T47D (cell line): Measurements from ENCODE around the gene LRSAM1.
"Not testable (repeated sequence)": the region's sequence is repeated elsewhere in the genome, so short reads cannot be mapped to it uniquely, and the experiment has no call there.

Source experiments
- DNase-seq, 2 experiments: peaks; one replicate each; pipeline versions ENCODE4 v3.0.0 to v3.0.0-alpha.2; 2011 to 2012; ENCODE audit warnings: low read depth in 1 of 2, low spot score in 1 of 2
- JUND ChIP-seq: IDR thresholded peaks from 2 replicates; pipeline ENCODE4 v1.6.1; 2012; ENCODE audit warnings: low read depth
- in situ Hi-C: cut with HindIII; loops from 2 replicates; pipeline ENCODE4 v1.10.0; 2016; ENCODE audit warnings: low sequenced_read_pairs, low pct_unique_long_range_greater_than_20kb

Gene LRSAM1

DNA sequence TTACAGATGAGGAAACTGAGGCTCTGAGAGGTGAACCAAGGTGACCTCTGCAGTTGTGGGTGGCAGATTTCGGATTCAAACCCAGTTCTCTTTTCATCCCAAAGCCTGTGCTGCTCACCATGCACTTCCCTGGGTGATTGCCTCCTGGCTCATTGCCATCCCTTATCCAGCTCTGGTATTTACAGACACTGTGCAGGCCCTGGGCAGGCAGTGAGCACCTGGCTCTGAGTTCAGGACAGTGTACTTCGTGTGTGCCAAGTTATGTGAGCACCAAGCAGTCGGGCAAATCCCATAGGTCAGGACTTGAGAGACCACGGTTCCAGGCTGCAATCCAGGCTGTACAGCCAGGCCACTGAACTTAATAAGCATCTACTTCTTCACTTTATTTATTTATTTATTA is 1.4 kb downstream of the LRSAM1 start:
- TF ChIP-seq JUND, result no peak
- peak in 1 of 2 experiments; percentile 81 for DNase-seq
- in situ Hi-C loops, result no loop called here

DNA sequence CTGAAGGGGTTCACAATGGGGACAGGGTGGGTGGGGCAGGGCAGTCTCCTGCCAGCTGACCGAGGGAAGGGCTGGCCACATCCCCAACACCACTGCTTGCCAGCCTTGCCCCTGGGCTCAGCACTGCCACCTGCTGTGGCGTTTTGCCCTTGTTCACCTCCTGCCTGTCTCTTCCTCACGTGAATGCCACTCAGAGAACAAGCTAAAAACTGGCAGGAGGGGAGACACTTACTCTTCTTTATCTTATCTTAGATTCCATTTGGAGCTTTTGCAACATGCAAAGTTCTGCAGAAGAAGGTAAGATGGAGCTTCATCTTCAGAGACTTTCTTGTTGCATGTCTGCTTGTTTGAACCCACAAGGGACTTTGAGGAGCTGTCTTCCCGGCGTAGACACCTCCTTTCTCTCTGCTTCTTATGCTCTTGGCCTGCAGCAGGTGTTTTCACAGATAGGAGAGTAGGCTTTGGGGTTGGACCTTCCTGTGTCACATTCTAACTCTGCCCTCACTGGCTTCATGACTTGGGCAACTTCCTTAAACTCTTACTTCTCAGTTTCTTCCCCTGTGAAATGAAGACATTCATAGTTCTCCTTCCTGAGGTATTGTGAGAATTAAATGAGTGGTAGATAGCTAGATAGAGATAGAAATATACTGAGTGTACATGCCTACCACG is 4.1 kb downstream of the LRSAM1 start:
- in situ Hi-C loops, result no loop called here
- peak; percentile 60 to 66 for DNase-seq
- no peak for TF ChIP-seq JUND

DNA sequence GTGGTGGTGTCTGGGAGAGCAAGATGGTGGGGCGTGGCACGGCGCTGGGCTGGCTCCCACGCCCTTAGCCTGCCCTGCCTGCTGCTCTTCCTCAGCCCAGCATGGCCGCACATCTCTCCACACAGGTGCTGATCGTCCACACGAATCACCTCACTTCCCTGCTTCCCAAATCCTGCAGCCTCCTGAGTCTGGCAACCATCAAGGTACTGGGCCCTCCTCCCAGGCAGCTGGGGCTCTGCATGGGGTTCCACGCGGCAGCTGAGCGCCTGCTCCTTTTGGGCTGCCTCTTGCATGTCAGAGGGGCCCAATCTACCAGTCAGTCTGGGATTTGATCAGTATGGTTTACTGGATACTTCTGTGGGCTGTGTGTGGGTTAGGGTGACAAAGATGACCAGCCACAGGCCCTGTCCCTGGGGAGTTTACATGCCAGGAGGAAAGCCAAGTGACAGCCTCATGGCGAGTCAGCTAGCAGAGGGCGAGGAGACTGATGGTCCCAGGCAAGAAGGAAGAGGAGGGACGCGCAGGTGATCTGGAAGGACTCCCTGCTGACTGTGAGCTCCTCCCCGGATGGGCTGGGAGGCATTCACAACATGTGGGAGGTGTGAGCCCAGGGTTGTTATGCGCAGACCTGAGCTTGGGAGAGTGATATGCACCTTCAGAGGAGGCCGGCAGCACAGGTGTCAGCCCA is 6.0 kb downstream of the LRSAM1 start:
- no peak for DNase-seq
- TF ChIP-seq JUND, result no peak
- in situ Hi-C loops, result no loop called here

DNA sequence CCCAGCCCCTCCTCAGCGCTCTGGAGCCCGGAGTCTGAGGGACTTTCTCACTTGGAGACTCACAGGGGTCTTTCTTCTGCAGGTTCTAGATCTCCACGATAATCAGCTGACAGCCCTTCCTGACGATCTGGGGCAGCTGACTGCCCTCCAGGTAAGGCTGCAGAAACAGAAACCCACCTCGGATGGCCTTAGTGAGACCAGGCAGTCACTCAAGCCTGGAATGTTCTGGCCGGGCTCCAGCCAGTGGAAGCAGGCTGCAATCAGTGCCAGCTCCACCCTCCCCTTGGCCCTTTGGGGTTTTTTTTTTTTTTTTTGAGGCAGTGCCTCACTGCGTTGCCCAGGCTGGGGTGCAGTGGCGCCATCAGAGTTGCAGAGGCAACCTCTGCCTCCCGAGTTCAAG is 7.6 kb downstream of the LRSAM1 start:
- in situ Hi-C loops, result no loop called here
- no peak for DNase-seq
- no peak for TF ChIP-seq JUND

DNA sequence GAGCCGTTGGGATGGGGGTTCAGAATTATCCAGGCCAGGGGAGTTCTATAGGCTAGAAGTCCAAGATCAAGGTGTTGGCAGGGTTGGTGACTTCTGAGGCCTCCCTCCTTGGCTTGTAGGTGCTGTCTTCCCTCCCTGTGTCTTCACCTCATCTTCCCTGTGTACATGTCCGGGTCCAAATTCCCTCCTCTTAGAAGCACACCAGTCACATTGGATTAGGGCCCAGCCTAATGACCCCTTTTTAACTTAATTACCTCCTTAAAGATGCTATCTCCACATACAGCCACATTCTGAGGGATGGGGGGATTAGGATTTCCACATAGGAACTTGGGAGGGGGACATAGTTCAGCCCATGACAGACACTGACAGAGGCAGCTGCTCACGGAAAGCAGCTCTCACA is 12.1 kb downstream of the LRSAM1 start:
- no peak for DNase-seq
- TF ChIP-seq JUND, result no peak
- in situ Hi-C loops, result no loop called here

DNA sequence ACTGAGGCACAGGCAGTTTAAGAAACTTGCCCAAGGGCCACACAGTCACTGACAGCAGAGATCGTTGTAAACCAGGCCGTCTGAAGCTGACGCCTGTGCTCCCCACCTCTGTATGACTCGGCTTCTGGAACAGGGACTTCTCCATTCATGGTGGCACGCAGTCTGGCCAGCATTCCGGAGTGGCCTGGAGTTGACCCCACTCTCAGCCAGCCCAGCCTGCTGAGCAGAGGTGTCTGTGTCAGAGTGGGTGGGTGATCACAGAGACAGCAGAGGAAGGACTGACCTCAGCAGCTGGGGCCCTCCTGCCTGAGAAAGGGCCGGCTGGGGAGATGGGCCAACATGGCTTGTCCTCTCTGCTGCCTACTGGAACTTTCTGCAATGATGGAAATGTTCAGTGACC is 12.6 kb downstream of the LRSAM1 start:
- in situ Hi-C loops, result no loop called here
- DNase-seq, result no peak
- TF ChIP-seq JUND, result no peak

DNA sequence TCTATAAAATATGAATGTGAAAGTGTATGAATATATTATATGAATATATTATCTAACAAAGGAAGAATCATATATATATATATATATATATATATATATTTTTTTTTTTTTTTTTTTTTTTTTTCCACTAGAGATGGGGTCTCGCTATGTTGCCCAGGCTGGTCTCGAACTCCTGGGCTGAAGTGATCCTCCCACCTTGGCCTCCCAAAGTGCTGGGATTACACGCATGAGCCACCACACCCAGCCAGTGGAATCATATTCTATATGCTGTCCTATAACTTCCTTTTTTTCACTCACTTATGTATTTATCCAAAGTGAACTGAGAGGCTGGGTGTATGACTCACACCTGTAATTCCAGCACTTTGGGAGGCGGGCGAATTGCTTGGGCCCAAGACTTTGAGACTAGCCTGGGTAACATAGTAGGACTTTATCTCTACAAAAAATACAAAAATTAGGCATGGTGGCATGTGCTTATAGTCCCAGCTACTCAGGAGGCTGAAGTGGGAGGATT is 15.2 kb downstream of the LRSAM1 start:
- DNase-seq, in situ Hi-C loops: not testable (repeated sequence)

DNA sequence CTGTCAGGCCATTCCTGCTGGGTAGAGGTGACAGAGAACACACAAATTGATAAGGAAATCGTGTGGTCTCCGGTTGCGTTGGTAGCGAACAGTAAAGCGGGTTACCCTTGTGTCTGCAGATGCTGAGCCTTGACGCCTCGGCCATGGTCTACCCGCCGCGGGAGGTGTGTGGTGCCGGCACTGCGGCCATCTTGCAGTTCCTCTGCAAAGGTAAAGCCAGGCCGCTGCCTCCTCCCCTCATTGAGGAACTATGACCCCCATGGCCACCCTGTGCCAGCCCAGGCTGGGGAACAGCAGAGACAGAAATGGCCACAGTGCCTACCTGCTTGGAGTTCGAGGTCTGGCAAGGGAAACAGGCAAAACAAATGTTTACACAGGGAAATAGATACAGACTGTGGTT is 16.3 kb downstream of the LRSAM1 start:
- no peak for TF ChIP-seq JUND
- in situ Hi-C loops, result no loop called here
- no peak for DNase-seq

DNA sequence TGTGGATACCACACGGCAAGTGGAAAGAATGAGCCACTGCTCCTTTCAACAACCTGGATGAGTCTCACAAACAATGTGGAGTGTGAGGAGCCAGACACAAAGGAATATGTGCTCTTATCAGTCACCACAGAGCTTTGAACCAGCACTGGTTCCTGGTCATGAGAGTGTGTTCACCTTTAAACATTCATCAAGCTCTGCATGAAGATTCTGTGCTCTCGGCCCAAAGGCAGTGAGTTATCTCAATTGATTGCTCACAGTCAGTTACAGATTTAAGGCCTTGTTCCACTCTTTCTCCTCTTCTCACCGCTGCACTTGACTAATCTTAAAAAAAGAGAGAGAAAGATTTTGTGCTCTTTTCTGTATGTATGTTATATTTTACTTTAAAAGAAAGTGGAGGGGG is 19.4 kb downstream of the LRSAM1 start:
- in situ Hi-C loops, result no loop called here
- DNase-seq, result no peak
- no peak for TF ChIP-seq JUND

DNA sequence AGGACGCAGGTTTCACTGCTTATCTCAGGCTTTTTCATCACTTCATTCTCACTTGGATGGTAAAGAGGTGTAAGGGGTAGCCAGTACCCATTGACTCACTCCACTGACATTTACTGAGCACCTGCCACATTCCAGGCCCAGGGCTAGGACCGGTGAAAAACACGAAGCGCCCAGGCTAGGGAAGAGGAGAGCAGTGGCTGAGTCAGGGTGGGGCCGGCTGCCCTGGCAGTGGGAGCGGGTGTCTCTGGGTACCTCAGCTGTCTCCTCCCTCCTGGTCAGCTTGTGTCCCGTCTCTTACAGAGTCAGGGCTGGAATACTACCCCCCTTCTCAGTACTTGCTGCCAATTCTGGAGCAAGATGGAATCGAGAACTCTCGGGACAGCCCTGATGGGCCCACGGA is 22.2 kb downstream of the LRSAM1 start:
- no peak for TF ChIP-seq JUND
- no peak for DNase-seq
- in situ Hi-C loops, result no loop called here

DNA sequence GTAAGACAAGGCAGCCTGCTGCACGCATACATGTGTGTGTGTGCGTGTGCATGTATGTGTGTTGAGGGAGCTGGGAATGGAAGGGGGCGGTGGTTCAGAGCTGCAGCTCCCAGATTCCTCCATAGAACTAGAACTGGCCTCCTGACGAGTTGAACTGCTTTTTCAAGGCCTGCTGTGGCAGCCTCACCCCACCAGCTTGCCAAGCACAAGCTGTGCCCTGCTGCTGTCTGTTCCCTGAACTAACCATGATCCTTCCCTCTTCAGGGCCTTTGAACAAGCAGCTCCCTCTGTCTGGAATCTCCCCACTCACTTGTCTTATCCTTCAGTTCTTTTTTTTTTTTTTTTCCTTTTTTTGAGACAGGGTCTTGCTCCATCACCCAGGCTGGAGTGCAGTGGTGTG is 22.6 kb downstream of the LRSAM1 start:
- no peak for TF ChIP-seq JUND
- in situ Hi-C loops, result no loop called here
- DNase-seq, result no peak

DNA sequence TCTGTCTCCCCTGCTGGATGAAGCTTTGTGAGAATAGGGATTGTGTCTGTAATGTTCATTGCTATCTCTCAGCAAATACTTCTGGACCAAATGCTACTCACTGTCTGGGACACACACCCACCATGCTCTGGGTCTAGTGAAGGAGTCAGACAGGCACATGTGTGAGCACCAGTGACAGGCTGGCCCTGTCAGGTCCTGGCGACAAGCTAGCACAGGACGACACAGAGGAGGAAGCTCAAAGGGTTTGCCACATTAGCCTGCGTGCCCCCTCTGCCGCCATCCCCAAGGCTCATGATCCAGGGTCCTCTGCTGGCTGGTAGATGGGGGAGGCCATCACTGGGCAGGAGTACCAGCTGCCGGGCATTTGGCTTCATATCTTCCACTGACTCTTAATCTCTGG is 23.3 kb downstream of the LRSAM1 start:
- in situ Hi-C loops, result no loop called here
- DNase-seq, result no peak
- TF ChIP-seq JUND, result no peak

DNA sequence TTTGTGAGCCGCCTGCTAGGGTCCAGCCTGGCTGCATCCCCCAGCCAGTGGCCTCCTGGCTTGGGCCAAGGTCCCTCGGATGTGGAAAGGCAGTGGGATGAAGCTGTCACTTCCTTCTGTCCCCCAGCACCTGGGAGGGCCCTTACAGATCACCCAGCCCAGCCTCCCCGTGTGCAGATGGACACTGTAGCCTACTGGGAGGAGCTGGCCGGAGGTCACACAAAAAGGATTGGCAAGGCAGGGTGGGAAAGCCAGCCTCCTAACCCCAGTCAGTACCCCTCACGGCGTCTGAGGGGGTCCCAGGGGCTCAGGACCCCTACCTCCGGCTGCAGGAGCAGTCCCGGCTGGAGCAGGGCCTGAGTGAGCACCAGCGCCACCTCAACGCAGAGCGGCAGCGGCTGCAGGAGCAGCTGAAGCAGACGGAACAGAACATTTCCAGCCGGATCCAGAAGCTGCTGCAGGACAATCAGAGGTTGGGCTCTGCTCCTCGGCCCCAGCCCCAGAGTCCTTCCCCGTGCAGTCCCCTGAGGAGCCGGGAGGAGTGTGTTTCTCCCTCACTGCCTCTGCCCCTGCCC is 28.3 kb downstream of the LRSAM1 start:
- DNase-seq, result no peak
- no peak for TF ChIP-seq JUND
- in situ Hi-C loops, result no loop called here

DNA sequence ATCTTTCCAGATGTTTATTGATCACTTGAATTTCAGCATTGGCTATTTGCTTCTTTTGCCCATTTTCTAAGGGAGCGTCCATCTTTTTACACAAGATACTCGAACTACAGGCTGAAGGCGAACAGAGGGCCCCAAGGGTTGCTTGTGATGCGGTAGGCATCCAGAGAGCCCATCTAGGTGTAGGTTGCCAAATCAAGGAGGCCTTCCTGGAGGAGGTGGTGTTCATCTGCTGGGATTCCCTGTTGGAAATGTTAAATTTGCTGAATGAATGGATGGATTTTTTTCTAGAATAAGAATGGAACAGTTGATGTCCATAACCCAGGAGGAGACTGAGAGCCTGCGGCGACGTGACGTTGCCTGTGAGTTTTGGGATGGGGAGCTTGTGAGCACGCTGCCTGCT is 31.4 kb downstream of the LRSAM1 start:
- DNase-seq, result no peak
- in situ Hi-C loops, result no loop called here
- TF ChIP-seq JUND, result no peak
